ENCODE data around the gene TMBIM4.
"Not testable (repeated sequence)": the region's sequence is repeated elsewhere in the genome, so short reads cannot be mapped to it uniquely, and the experiment has no call there.

TMBIM4 gene

GRCh38 chr12:66182956-66183355 is 13.2 kb upstream of the TMBIM4 start:
- no peak for DNase-seq

DNA sequence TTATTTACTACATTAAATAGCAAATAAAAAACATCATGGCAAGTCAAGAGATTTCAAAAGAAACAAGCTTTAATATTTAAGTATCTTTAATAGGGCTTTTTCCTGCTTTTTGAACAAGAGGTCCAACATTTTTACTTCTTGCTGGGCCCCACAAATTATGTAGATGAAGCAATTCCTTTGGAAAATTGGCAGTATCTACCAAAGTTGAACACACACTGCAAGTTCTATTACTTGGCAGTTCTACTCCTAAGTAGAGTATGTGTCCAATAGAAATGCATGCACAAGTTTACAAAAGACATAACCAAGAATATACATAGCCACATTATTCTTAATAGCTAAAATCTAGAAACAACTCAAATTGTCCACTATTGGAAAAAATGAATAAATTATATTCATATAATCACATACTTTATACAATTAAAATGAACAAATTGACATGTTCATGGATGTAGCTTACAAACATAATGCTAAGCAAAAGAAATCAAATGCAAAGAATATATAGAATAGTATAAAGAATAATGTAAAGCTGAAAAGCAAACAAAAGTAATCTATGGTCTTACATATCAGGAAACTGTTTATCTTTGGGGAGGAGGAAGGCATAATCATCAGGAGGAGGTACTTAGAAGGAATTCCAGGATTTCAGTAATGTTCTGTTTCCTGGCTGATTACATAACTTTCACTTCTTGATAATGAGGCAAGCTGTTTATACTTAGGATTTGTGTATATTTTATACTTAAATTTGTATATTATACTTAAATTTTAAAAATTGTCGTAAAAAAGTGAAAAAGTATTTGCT is 6.5 kb upstream of the TMBIM4 start:
- DNase-seq: no peak

DNA sequence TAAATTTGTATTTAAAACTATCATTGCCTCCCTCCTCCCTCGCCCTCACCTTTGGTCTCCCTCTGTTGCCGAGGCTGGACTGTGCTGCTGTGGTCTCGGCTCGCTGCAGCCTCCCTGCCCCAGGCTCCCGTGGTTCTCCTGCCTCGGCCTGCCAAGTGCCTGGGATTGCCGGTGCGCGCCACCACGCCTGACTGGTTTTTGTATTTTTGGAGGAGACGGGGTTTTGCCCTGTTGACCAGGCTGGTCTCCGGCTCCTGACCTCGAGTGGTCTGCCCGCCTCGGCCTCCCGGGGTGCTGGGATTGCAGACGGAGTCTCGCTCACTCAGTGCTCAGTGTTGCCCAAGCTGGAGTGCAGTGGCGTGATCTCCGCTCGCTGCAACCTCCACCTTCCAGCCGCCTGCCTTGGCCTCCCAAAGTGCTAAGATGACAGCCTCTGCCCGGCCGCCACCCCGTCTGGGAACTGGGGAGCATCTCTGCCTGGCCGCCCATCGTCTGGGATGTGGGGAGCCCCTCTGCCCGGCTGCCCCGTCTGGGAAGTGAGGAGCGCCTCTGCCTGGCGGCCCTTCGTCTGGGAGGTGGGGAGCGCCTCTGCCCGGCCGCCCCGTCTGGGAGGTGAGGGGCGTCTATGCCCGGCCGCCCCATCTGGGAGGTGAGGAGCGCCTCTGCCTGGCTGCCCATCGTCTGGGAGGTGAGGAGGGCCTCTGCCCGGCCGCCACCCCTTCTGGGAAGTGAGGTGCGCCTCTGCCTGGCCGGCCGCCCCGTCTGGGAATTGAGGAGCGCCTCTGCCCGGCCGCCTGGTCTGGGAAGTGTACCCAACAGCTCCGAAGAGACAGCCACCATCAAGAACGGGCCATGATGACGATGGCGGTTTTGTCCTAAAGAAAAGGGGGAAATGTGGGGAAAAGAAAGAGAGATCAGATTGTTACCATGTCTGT is 4.9 kb upstream of the TMBIM4 start:
- not testable (repeated sequence) for DNase-seq

DNA sequence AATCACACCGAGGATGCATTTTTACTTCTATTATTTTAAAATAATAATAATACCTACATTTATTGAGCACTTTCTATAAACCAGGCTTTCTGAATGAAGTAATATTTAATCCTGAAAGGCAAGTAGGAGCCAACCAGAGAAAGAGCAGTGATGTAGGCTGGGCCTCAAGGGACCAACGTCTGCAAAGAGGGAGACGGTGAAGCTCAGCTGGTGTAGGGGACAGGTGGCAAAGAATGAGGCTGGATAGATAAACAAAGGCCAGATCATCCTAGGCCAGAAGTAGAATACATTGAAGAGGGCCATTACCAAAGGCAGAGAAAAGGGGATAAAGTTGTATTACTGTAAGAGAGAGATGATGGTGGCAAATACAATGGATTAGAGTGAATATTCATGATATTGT is 810 bp upstream of the TMBIM4 start:
- DNase-seq: no peak

DNA sequence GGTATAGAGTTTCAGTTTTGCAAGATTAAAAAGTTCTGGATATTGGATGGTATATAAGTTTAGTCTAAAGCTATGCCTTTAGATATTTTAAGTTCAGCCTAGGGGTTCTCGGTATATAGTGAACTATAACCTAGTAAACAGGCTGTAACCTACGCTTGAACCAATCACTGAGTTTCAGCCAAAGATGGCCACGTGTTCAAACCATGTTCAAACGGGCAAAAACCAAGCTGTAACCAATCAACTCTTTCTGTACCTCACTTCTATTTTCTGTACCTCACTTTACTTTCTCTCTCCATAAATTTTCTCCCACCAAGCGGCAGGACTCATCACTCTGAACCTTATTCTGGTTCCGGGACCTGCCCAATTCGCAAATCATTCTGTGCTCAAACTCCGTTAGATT is 1.4 kb downstream of the TMBIM4 start:
- no peak for DNase-seq

DNA sequence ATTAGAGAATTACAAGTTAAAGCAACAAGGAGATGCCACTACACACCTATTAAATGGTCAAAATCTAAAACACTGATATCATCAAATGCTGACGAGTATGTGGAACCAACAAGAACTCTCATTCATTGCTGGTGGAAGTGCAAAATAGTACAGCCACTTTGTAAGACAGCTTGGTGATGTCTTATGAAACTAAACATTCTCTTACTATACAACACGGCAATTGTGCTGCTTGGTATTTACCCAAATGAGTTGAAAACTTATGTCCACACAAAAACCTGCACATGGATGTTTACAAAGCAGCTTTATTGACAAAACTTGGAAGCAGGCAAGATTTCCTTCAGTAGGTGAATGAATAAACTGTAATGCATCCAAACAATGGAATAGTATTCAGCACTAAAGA is 3.2 kb downstream of the TMBIM4 start:
- no peak for DNase-seq

- DNase-seq: no peak
Observed at GRCh38 chr12:66165141-66165540, 4.7 kb downstream of the TMBIM4 start.

GRCh38 chr12:66164349-66164821 is 5.4 kb downstream of the TMBIM4 start:
- no peak for DNase-seq

- no peak for DNase-seq
Observed at GRCh38 chr12:66163289-66163688, 6.5 kb downstream of the TMBIM4 start.

GRCh38 chr12:66162701-66163100 is 7.1 kb downstream of the TMBIM4 start:
- no peak for DNase-seq

GRCh38 chr12:66160704-66161103 is 9.1 kb downstream of the TMBIM4 start:
- no peak for DNase-seq

DNA sequence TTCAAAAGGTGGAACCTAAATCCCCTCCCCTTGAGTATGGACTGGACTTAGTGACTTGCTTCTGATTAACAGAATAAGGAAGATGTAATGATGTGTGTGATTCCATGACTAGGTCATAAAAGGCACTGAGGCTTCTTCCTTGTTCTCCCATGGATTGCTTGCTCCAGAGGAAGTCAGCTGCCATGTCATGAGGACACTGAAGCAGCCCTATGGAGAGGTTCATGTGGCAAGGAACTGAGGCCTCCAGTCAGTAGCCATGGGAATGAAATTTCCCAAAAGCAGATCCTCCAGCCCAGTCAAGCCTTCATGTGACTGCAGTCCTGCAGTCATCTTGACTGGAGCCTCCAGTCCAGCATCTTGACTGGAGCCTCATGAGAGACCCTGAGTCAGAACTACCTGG is 10.7 kb downstream of the TMBIM4 start:
- DNase-seq: no peak

GRCh38 chr12:66156654-66157053 is 13.1 kb downstream of the TMBIM4 start:
- no peak for DNase-seq

DNA sequence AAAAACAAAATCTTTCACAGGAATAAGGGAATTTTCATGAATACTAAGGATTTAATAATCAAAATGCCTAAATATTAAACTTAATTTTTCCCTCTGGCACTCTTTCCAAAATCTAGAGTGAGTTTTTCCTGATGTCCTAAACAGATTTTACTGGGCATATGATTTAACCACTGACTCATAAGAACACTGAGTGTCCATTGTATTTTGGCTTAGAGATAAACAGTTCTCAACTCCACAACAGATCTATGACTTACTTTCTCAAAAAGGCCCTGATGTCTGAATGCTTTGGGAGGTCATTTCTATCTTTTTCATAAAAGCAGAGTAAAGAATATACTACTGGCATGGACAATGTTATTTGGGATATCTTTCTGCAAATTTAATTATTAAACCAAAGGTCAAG is 15.0 kb downstream of the TMBIM4 start:
- DNase-seq: no peak

DNA sequence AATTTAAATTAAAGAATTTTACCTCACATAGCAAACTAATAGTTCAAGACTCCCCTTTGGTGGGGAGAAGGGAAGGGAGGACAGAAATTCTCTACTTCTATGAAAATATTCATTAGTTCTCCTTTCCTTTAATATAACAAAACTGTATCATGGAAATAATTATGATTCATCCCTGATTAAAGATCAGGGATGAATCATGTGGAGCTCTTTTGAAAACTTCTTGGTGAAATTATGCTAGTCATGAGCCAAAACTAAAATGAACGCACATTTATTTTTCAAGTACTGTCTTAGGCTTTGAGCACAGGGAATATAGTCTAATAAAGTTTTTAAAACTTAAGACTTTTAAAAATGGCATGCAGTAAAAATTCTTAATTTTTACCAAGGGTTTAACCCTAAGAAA is 17.1 kb downstream of the TMBIM4 start:
- DNase-seq: no peak

GRCh38 chr12:66149702-66150398 is 19.9 kb downstream of the TMBIM4 start:
- no peak for DNase-seq

DNA sequence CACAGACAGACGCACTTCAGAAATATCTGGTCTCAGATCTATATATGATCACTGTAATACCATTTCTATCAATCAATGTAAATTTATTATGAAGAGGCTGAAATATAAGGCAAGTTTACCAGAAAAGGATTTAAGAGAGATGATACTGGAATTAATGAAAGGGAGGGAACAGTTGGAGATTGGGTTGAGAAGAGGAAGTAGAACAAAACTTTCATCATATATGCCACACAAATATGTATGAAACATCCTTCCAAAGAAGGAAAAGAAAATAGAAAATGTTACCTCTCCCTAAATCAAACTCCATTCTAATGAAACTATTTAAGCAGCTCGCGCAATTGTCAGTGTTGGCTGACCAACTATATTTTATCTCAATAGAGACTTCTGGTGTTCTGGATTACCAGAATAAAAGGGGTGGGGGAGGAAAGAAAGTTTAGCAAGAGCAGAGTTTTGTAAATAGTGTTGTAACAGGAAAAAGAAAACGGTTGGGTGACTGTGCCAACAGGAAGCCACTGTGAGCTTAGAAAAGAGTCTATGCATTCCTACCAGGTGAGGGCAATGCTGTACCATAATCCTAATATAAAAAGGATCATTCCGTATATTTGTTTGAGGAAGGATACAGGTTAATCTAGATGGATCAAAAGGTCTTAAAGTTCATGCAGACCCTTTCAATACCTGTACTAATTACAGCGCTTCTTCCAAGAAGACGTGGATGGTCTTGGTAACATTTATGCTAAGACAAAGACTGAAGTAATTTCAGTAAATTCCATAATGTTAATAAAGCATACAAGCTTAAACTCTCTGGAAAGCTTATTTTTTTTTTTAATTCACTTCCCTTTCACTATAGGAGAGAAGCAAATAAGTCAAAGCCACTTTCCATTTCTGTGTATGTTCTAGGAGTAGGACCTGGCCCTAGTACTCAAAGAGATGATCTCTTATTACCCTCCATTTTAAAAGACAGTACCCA is 24.7 kb downstream of the TMBIM4 start:
- DNase-seq: no peak

- DNase-seq: no peak
Observed at GRCh38 chr12:66143868-66144267, 25.9 kb downstream of the TMBIM4 start.

- no peak for DNase-seq
Observed at GRCh38 chr12:66142826-66143225, 27.0 kb downstream of the TMBIM4 start.

GRCh38 chr12:66141299-66141698 is 28.5 kb downstream of the TMBIM4 start:
- DNase-seq: no peak

GRCh38 chr12:66140731-66141130 is 29.1 kb downstream of the TMBIM4 start:
- DNase-seq: no peak

GRCh38 chr12:66139328-66139727 is 30.5 kb downstream of the TMBIM4 start:
- DNase-seq: no peak

Measured in activated CD4-positive, CD25-positive, alpha-beta regulatory T cell treated with anti-CD3 and anti-CD28 coated beads, Interleukin-2, amount 50 U/mL, for 72 hours (primary cell).